Liver (tissue), 9 donors: ENCODE measurements around the gene MRPS24. TPM values are rescaled to one million over a fixed set of nuclear protein-coding genes. Genes with fewer than 3 reads are reported as not detected.

Source experiments
- DNase-seq: peaks from one replicate; pipeline ENCODE4 v3.0.0-alpha.2; 2017; ENCODE audit warnings: low spot score
- H3K27ac ChIP-seq, 2 donors: one replicate each; pipeline ENCODE4 v1.7.0; 2013; ENCODE audit warnings: inconsistent platforms in 2 of 2, low read length in 2 of 2, control low read depth in 1 of 2, low read depth in 1 of 2, mild to moderate bottlenecking in 1 of 2
- H3K27me3 ChIP-seq, 4 donors: one replicate each; pipeline versions ENCODE4 v1.6.1 to v1.7.0; 2013; ENCODE audit warnings: low read length in 3 of 4, inconsistent platforms in 1 of 4, mild to moderate bottlenecking in 1 of 4, moderate library complexity in 1 of 4; ENCODE audit not compliant: control insufficient read depth in 4 of 4, insufficient read depth in 4 of 4
- H3K36me3 ChIP-seq, 4 donors: one replicate each; pipeline versions ENCODE4 v1.6.1 to v1.7.0; 2013; ENCODE audit warnings: low read length in 3 of 4, mild to moderate bottlenecking in 3 of 4, low read depth in 1 of 4, moderate library complexity in 1 of 4; ENCODE audit not compliant: control insufficient read depth in 4 of 4, insufficient read depth in 3 of 4
- H3K4me1 ChIP-seq, 4 donors: one replicate each; pipeline versions ENCODE4 v1.6.1 to v1.7.0; 2013; ENCODE audit warnings: low read length in 3 of 4, mild to moderate bottlenecking in 3 of 4, moderate library complexity in 1 of 4; ENCODE audit not compliant: control insufficient read depth in 4 of 4, insufficient read depth in 4 of 4
- H3K4me3 ChIP-seq, 3 donors: one replicate each; pipeline versions ENCODE4 v1.6.1 to v1.7.0; 2013; ENCODE audit warnings: low read length in 3 of 3, control low read depth in 1 of 3, low read depth in 1 of 3, mild to moderate bottlenecking in 1 of 3
- H3K9ac ChIP-seq, 2 donors: one replicate each; pipeline ENCODE4 v1.7.0; 2013; ENCODE audit warnings: low read length in 2 of 2, mild to moderate bottlenecking in 2 of 2, moderate library complexity in 2 of 2, control low read depth in 1 of 2, low read depth in 1 of 2
- H3K9me3 ChIP-seq, 4 donors: one replicate each; pipeline versions ENCODE4 v1.6.1 to v1.7.0; 2013; ENCODE audit warnings: low read length in 3 of 4; ENCODE audit not compliant: control insufficient read depth in 4 of 4
- EGR1 ChIP-seq, 2 donors: IDR thresholded peaks; 2 replicates each; pipeline ENCODE4 v1.6.1; 2016 to 2018; ENCODE audit warnings: antibody characterized with exemption in 2 of 2, low read depth in 2 of 2
- FOXA1 ChIP-seq: IDR thresholded peaks from 2 replicates; pipeline ENCODE4 v1.6.1; 2016; ENCODE audit warnings: antibody characterized with exemption
- FOXA2 ChIP-seq: IDR thresholded peaks from 2 replicates; pipeline ENCODE4 v1.6.1; 2016; ENCODE audit warnings: antibody characterized with exemption
- GABPA ChIP-seq, 2 donors: IDR thresholded peaks in 1 of 2; conservative IDR thresholded peaks in 1 of 2; 2 replicates each; pipeline ENCODE4 v1.6.1; 2016; ENCODE audit warnings: antibody characterized with exemption in 2 of 2, mild to moderate bottlenecking in 1 of 2, moderate library complexity in 1 of 2
- HNF4A ChIP-seq, 2 donors: conservative IDR thresholded peaks; 2 replicates each; pipeline ENCODE4 v1.6.1; 2016; ENCODE audit warnings: antibody characterized with exemption in 2 of 2, mild to moderate bottlenecking in 2 of 2
- HNF4G ChIP-seq: IDR thresholded peaks from 2 replicates; pipeline ENCODE4 v1.6.1; 2016; ENCODE audit warnings: antibody characterized with exemption
- NR2F2 ChIP-seq: IDR thresholded peaks from 2 replicates; pipeline ENCODE4 v1.6.1; 2016; ENCODE audit warnings: antibody characterized with exemption
- RAD21 ChIP-seq, 2 donors: IDR thresholded peaks; 2 replicates each; pipeline ENCODE4 v1.6.1; 2016; ENCODE audit warnings: antibody characterized with exemption in 2 of 2, mild to moderate bottlenecking in 2 of 2
- RXRA ChIP-seq, 2 donors: IDR thresholded peaks; 2 replicates each; pipeline ENCODE4 v1.6.1; 2017 to 2018; ENCODE audit warnings: antibody characterized with exemption in 2 of 2, mild to moderate bottlenecking in 1 of 2
- SP1 ChIP-seq: IDR thresholded peaks from 2 replicates; pipeline ENCODE4 v1.6.1; 2018; ENCODE audit warnings: antibody characterized with exemption, mild to moderate bottlenecking
- WGBS: extraction: QIAGEN DNeasy Blood & Tissue Kit; methylation state at CpG from one replicate; pipeline ENCODE4 v1.1.7; 2013; 5-methylcytosine and 5-hydroxymethylcytosine counted together
- polyA plus RNA-seq, 2 donors: library from polyadenylated mRNA; stranded (reverse) in 1 of 2; unstranded in 1 of 2; fragments of 200-250 nt in 1 of 2; fragments of >200 nt in 1 of 2; fragmentation: Nextera tagmentation in 1 of 2; extraction: Ambion mirVana in 1 of 2; gene quantifications; one replicate each; pipeline versions ENCODE4 v1.2.1 to v1.2.3, GENCODE V29; 2013 to 2015
- total RNA-seq, 2 donors: library from RNA; depleted of rRNA; stranded (reverse); fragments of >200 nt; gene quantifications; one replicate each; pipeline ENCODE4 v1.2.3, GENCODE V29; 2014
- TF ChIP-seq, protein P1 (sequence below): IDR thresholded peaks from 2 replicates; pipeline ENCODE4 v1.6.1; 2016; ENCODE audit warnings: antibody characterized with exemption
- TF ChIP-seq, protein P2 (sequence below): IDR thresholded peaks from 2 replicates; pipeline ENCODE4 v1.6.1; 2016; ENCODE audit warnings: antibody characterized with exemption
- TF ChIP-seq, protein P3 (sequence below): fragments of 150-350 bp; IDR thresholded peaks from 2 replicates; pipeline ENCODE4 v1.5.1; 2017; ENCODE audit warnings: improper control_type of control experiment, low read depth, low read length; ENCODE audit not compliant: missing input control
- donor health status: healthy.
- donor health status: healthy.
- donor health status: healthy.
- donor health status: healthy.
- donor health status: healthy.

MRPS24 gene
- total and polyA plus RNA-seq, 4 donors: 38.7 to 177 (median 82.3) TPM

DNA sequence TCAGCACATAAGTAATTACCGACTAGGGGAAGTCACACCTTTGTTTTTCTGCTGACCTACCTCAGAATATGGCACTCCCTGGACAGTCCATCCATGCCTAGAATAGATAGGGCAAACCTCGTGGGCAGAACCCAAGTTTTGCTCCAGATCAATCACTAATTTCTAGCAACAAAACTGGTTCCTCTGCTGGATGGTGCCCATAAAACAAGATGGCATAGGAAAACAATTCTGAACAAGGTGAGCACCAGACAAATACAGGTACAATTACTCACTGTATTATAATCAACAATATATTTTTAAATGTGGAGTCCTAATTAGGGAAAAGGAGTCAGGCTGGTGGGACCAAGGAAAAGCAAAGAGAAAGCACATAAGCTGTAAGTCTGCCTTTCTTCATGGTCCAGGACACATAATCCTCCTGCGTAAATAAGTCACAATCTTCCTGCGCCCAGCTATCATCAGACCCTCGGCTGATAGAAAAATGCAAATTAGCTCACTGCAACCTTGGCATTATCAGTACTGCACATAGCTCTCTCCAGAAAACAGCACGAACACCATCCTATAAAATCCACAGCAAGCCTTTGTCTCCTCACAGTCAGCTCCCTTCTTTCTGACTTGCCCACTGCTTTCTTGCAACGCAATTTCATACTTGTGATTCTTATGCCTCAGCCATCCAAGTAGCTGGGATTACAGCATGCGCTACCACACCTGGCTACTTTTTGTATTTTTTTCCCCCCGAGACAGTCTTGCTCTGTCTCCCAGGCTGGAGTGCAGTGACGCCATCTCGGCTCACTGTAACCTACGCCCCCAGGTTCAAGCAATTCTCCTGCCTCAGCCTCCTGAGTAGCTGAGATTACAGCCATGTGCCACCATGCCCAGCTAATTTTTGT lies 22.0 kb upstream of the MRPS24 start:
- Histone ChIP-seq H3K9ac (no peak overlapping the region), H3K4me3 (no peak overlapping the region), H3K27me3 (no peaks in the 10 kb centered on the region), H3K4me1 (no peaks in the 10 kb centered on the region), H3K27ac (no peak overlapping the region), H3K36me3 (peaks cover 0 to 4% (median under 1%) of the 10 kb centered on the region in 4 donors), H3K9me3 (no peaks in the 10 kb centered on the region)
- WGBS: 90% methylated on average over 12 of the region's 12 CpGs
- no peak for DNase-seq
- TF ChIP-seq FOXA2: no peak
- no peak for TF ChIP-seq EGR1 (IDR thresholded peaks at IDR 0.05; ENCODE audit: low read depth in 2 of 2)
- TF ChIP-seq RAD21 (IDR thresholded peaks at IDR 0.05): no peak
- TF ChIP-seq, protein P1, sequence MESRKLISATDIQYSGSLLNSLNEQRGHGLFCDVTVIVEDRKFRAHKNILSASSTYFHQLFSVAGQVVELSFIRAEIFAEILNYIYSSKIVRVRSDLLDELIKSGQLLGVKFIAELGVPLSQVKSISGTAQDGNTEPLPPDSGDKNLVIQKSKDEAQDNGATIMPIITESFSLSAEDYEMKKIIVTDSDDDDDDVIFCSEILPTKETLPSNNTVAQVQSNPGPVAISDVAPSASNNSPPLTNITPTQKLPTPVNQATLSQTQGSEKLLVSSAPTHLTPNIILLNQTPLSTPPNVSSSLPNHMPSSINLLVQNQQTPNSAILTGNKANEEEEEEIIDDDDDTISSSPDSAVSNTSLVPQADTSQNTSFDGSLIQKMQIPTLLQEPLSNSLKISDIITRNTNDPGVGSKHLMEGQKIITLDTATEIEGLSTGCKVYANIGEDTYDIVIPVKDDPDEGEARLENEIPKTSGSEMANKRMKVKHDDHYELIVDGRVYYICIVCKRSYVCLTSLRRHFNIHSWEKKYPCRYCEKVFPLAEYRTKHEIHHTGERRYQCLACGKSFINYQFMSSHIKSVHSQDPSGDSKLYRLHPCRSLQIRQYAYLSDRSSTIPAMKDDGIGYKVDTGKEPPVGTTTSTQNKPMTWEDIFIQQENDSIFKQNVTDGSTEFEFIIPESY: no peak

DNA sequence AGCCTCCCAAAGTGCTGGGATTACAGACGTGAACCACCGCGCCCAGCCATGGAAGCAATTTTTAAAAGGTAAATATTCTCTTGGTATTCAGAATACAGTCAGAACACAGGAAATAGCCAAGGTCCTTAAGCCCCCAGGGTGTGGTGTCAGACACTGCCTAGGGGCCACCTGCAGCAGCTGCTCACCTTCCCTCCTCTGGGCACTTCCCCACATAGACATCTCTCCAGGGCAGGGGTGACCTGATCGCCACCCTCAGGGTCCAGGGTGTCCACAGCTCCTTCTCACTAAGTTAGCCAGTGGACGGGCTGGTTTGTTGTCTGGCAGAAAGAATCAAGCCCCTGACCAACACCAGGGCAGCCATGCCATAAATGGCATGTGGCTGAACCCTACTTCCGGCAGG lies 21.2 kb upstream of the MRPS24 start:
- H3K4me3 ChIP-seq: no peak overlapping the region
- peaks cover 2 to 11% (median 3%) of the 10 kb centered on the region in 4 donors for H3K36me3 ChIP-seq
- H3K9ac ChIP-seq: no peak overlapping the region
- TF ChIP-seq RXRA (IDR thresholded peaks at IDR 0.05) (no peak), FOXA1 (no peak), RAD21 (IDR thresholded peaks at IDR 0.05) (no peak), HNF4A (conservative IDR thresholded peaks at IDR 0.05) (no peak), NR2F2 (no peak), SP1 (no peak), GABPA (IDR thresholded peaks at IDR 0.05 in 1 of 2, conservative IDR thresholded peaks at IDR 0.05 in 1 of 2) (no peak), HNF4G (no peak)
- TF ChIP-seq, protein P2, sequence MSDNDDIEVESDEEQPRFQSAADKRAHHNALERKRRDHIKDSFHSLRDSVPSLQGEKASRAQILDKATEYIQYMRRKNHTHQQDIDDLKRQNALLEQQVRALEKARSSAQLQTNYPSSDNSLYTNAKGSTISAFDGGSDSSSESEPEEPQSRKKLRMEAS: no peak
- TF ChIP-seq, protein P3, sequence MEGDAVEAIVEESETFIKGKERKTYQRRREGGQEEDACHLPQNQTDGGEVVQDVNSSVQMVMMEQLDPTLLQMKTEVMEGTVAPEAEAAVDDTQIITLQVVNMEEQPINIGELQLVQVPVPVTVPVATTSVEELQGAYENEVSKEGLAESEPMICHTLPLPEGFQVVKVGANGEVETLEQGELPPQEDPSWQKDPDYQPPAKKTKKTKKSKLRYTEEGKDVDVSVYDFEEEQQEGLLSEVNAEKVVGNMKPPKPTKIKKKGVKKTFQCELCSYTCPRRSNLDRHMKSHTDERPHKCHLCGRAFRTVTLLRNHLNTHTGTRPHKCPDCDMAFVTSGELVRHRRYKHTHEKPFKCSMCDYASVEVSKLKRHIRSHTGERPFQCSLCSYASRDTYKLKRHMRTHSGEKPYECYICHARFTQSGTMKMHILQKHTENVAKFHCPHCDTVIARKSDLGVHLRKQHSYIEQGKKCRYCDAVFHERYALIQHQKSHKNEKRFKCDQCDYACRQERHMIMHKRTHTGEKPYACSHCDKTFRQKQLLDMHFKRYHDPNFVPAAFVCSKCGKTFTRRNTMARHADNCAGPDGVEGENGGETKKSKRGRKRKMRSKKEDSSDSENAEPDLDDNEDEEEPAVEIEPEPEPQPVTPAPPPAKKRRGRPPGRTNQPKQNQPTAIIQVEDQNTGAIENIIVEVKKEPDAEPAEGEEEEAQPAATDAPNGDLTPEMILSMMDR: no peak
- H3K27me3 ChIP-seq: no peaks in the 10 kb centered on the region
- no peaks in the 10 kb centered on the region for H3K4me1 ChIP-seq
- WGBS: 95% methylated on average over 6 of the region's 6 CpGs
- DNase-seq: no peak
- H3K9me3 ChIP-seq: no peaks in the 10 kb centered on the region
- H3K27ac ChIP-seq: no peak overlapping the region
